SK-N-SH (cell line): ENCODE results near the gene DGCR8. TPM values are rescaled to one million over a fixed set of nuclear protein-coding genes. Genes with fewer than 3 reads are reported as not detected.

Experiments
- CTCF ChIA-PET: fragments of 300-600, 350-600 bp; formaldehyde crosslinking; extraction: SDS; loops from one replicate; lab custom pipeline; 2021; lab: Yijun Ruan, JAX
- POLR2A ChIA-PET: fragments of 350-600 bp; sonication (Branson Sonifier 250); formaldehyde crosslinking; extraction: SDS; loops from one replicate; lab custom pipeline; 2020; ENCODE audit warnings: antibody characterized with exemption, inconsistent platforms; lab: Yijun Ruan, JAX
- DNase-seq: peaks from one replicate; pipeline ENCODE4 v3.0.0; 2012
- H2AFZ ChIP-seq: fragments of 200-600 bp; sonication (generic); 2 replicates; pipeline ENCODE4 v1.8.1; 2016; ENCODE audit warnings: antibody characterized with exemption, mild to moderate bottlenecking, low read depth
- H3F3A ChIP-seq: fragments of 200-600 bp; sonication (generic); replicated peaks from 2 replicates; pipeline ENCODE3; 2016; ENCODE audit warnings: antibody characterized with exemption, mild to moderate bottlenecking; ENCODE audit not compliant: insufficient read depth
- H3K27ac ChIP-seq, 2 experiments: fragments of 200-500 bp in 1 of 2; fragments of 200-600 bp in 1 of 2; sonication (Bioruptor generic) in 1 of 2; sonication (generic), shearing (Covaris generic) in 1 of 2; 2 replicates each; pipeline versions ENCODE4 v1.5.1 to v1.6.1; 2014 to 2016; ENCODE audit warnings: low read depth in 2 of 2, inconsistent platforms in 1 of 2, low read length in 1 of 2, mild to moderate bottlenecking in 1 of 2, mixed read lengths in 1 of 2
- H3K27me3 ChIP-seq: fragments of 200-600 bp; sonication (generic), shearing (Covaris generic); 2 replicates; pipeline ENCODE4 v1.6.1; 2016; ENCODE audit warnings: mixed run types; ENCODE audit not compliant: insufficient read depth
- H3K36me3 ChIP-seq, 2 experiments: fragments of 200-500 bp in 1 of 2; fragments of 200-600 bp in 1 of 2; sonication (Bioruptor generic) in 1 of 2; sonication (generic) in 1 of 2; replicated peaks in 1 of 2; 2 replicates each; pipeline versions ENCODE3 to v1.5.1; 2014 to 2016; ENCODE audit warnings: low read length in 1 of 2, mild to moderate bottlenecking in 1 of 2; ENCODE audit not compliant: insufficient read depth in 2 of 2, control insufficient read depth in 1 of 2
- H3K4me1 ChIP-seq, 2 experiments: fragments of 200-500 bp in 1 of 2; fragments of 200-600 bp in 1 of 2; sonication (Bioruptor generic) in 1 of 2; sonication (generic), shearing (Covaris generic) in 1 of 2; 2 replicates each; pipeline versions ENCODE4 v1.5.1 to v1.6.1; 2014 to 2016; ENCODE audit warnings: low read depth in 1 of 2, low read length in 1 of 2, mixed run types in 1 of 2; ENCODE audit not compliant: insufficient read depth in 2 of 2, control insufficient read depth in 1 of 2
- H3K4me2 ChIP-seq: fragments of 200-600 bp; sonication (generic), shearing (Covaris generic); 2 replicates; pipeline ENCODE4 v1.6.1; 2017; ENCODE audit warnings: mixed run types
- H3K4me3 ChIP-seq, 2 experiments: fragments of 200-500 bp in 1 of 2; fragments of 200-600 bp in 1 of 2; sonication (Bioruptor generic) in 1 of 2; sonication (generic), shearing (Covaris generic) in 1 of 2; 2 replicates each; pipeline versions ENCODE4 v1.5.1 to v1.8.1; 2014 to 2016; ENCODE audit warnings: low read depth in 2 of 2, inconsistent platforms in 1 of 2, low read length in 1 of 2, mild to moderate bottlenecking in 1 of 2, mixed read lengths in 1 of 2, moderate library complexity in 1 of 2
- H3K79me2 ChIP-seq: fragments of 200-600 bp; sonication (generic); 2 replicates; pipeline ENCODE4 v1.8.1; 2017; ENCODE audit warnings: mild to moderate bottlenecking; ENCODE audit not compliant: insufficient read depth
- H3K9ac ChIP-seq: fragments of 200-600 bp; sonication (generic); 2 replicates; pipeline ENCODE4 v1.6.1; 2017; ENCODE audit warnings: mixed run types
- H3K9me2 ChIP-seq: fragments of 200-600 bp; sonication (generic); 2 replicates; pipeline ENCODE4 v1.6.1; 2017; ENCODE audit warnings: mixed run types
- H3K9me3 ChIP-seq: fragments of 200-600 bp; sonication (generic); 2 replicates; pipeline ENCODE4 v1.6.1; 2017; ENCODE audit warnings: mixed run types, mild to moderate bottlenecking, moderate library complexity
- H4K20me1 ChIP-seq: fragments of 200-600 bp; sonication (generic); 2 replicates; pipeline ENCODE4 v1.6.1; 2017; ENCODE audit warnings: mild to moderate bottlenecking, mixed run types; ENCODE audit not compliant: insufficient read depth
- CHD2 ChIP-seq: fragments of 150-350 bp; IDR thresholded peaks from 2 replicates; pipeline ENCODE4 v1.6.1; 2018; ENCODE audit warnings: low read length; ENCODE audit not compliant: partially characterized antibody
- EP300 ChIP-seq, 2 experiments: IDR thresholded peaks; 2 replicates each; pipeline versions ENCODE4 v1.4.0 to v1.6.1; 2012; ENCODE audit warnings: borderline replicate concordance in 1 of 2, low read depth in 1 of 2, low read length in 1 of 2
- FOXJ3 ChIP-seq: sonication (generic); formaldehyde crosslinking; IDR thresholded peaks from 2 replicates; pipeline ENCODE4 v1.5.1; 2020; ENCODE audit warnings: mild to moderate bottlenecking, missing genetic modification reagents
- GABPA ChIP-seq: IDR thresholded peaks from 2 replicates; pipeline ENCODE4 v1.4.0; 2012; ENCODE audit warnings: low read depth, mild to moderate bottlenecking
- MEF2A ChIP-seq: IDR thresholded peaks from 2 replicates; pipeline ENCODE4 v1.4.0; 2012; ENCODE audit warnings: low read depth, borderline replicate concordance
- MXI1 ChIP-seq: IDR thresholded peaks from 2 replicates; pipeline ENCODE4 v1.6.1; 2012; ENCODE audit warnings: mild to moderate bottlenecking, low read depth, low read length, improper control_type of control experiment
- NFIC ChIP-seq: IDR thresholded peaks from 2 replicates; pipeline ENCODE4 v1.4.0; 2012; ENCODE audit warnings: borderline replicate concordance
- NRF1 ChIP-seq: IDR thresholded peaks from 2 replicates; pipeline ENCODE4 v1.6.1; 2012; ENCODE audit warnings: low read depth, mild to moderate bottlenecking, low read length
- RCOR1 ChIP-seq: fragments of 150-350 bp; IDR thresholded peaks from 2 replicates; pipeline ENCODE4 v1.6.1; 2017; ENCODE audit warnings: antibody characterized with exemption, low read length
- SIN3A ChIP-seq: IDR thresholded peaks from 2 replicates; pipeline ENCODE4 v1.6.1; 2012; ENCODE audit warnings: low read depth, mild to moderate bottlenecking, low read length, moderate library complexity, borderline replicate concordance
- TEAD4 ChIP-seq: IDR thresholded peaks from 2 replicates; pipeline ENCODE4 v1.4.0; 2012; ENCODE audit warnings: mild to moderate bottlenecking, borderline replicate concordance; ENCODE audit not compliant: insufficient read depth
- WGBS: methylation state at CpG from one replicate; pipeline ENCODE4 v1.1.6; 2017; ENCODE audit warnings: low lambda C conversion rate; 5-methylcytosine and 5-hydroxymethylcytosine counted together
- polyA plus RNA-seq, 3 experiments: library from polyadenylated mRNA; depleted of rRNA; stranded (reverse); fragments of >200 nt; gene quantifications; 2 replicates each; pipeline ENCODE4 v1.2.3, GENCODE V29; 2012
- TF ChIP-seq, protein P1 (sequence below): IDR thresholded peaks from 2 replicates; pipeline ENCODE4 v1.4.0; 2012; ENCODE audit warnings: low read depth, borderline replicate concordance
- TF ChIP-seq, protein P2 (sequence below): IDR thresholded peaks from 2 replicates; pipeline ENCODE4 v1.4.0; 2012; ENCODE audit warnings: low read depth, borderline replicate concordance
- TF ChIP-seq, protein P3 (sequence below): fragments of 200-600 bp; sonication (generic); IDR thresholded peaks from 2 replicates; pipeline ENCODE4 v1.6.1; 2017; ENCODE audit warnings: antibody characterized with exemption, mild to moderate bottlenecking, moderate library complexity

The DGCR8 gene
- polyA plus RNA-seq, 1 of the 3 experiments (the other 2 are of a cell fraction): 26.5 TPM

DNA sequence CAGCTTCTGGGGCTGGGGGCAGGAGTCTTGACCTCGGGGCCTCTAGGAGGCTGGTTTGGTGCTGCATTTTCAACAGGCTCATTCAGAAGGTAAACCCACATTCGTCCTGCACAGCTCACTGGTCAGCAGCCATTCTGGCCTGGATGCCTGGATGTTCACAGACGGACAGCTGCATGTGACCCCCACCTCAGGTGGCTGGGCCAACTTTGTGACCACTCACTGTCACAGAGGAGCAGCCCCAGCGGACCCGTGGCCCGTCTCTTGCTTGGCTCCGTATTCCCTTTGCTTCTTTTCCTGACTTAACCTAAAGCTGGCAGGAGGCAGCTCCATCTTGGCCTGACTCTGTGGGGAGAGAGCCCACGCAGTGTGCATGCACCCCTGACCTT, 8.2 kb downstream of the DGCR8 start:
- no peak overlapping the region for H3K4me3 ChIP-seq
- H3K79me2 ChIP-seq: peaks cover 71% of the 10 kb centered on the region
- H3K9me2 ChIP-seq: no peaks in the 10 kb centered on the region
- H3K4me2 ChIP-seq: no peak overlapping the region
- no peaks in the 10 kb centered on the region for H3K27me3 ChIP-seq
- no peak overlapping the region for H2AFZ ChIP-seq
- H3K9me3 ChIP-seq: no peaks in the 10 kb centered on the region
- POLR2A ChIA-PET: no interaction called here
- no peak overlapping the region for H3K9ac ChIP-seq
- H3K4me1 ChIP-seq: peaks cover 0 to 13% of the 10 kb centered on the region in 2 experiments; a peak in 1 of 4 replicates
- peaks cover 64 to 73% of the 10 kb centered on the region in 2 experiments for H3K36me3 ChIP-seq
- DNase-seq: no peak
- no peak for TF ChIP-seq FOXJ3 (CRISPR knock-in tag)
- TF ChIP-seq CHD2: no peak
- no peak for TF ChIP-seq RCOR1
- TF ChIP-seq MEF2A: no peak
- TF ChIP-seq GABPA: no peak
- TF ChIP-seq TEAD4: no peak
- TF ChIP-seq, protein P1, sequence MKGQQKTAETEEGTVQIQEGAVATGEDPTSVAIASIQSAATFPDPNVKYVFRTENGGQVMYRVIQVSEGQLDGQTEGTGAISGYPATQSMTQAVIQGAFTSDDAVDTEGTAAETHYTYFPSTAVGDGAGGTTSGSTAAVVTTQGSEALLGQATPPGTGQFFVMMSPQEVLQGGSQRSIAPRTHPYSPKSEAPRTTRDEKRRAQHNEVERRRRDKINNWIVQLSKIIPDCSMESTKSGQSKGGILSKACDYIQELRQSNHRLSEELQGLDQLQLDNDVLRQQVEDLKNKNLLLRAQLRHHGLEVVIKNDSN: no peak
- TF ChIP-seq NRF1: no peak
- no peak for TF ChIP-seq SIN3A
- TF ChIP-seq, protein P2, sequence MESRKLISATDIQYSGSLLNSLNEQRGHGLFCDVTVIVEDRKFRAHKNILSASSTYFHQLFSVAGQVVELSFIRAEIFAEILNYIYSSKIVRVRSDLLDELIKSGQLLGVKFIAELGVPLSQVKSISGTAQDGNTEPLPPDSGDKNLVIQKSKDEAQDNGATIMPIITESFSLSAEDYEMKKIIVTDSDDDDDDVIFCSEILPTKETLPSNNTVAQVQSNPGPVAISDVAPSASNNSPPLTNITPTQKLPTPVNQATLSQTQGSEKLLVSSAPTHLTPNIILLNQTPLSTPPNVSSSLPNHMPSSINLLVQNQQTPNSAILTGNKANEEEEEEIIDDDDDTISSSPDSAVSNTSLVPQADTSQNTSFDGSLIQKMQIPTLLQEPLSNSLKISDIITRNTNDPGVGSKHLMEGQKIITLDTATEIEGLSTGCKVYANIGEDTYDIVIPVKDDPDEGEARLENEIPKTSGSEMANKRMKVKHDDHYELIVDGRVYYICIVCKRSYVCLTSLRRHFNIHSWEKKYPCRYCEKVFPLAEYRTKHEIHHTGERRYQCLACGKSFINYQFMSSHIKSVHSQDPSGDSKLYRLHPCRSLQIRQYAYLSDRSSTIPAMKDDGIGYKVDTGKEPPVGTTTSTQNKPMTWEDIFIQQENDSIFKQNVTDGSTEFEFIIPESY: no peak
- no peak for TF ChIP-seq EP300 (IDR thresholded peaks at IDR 0.05; ENCODE audit: borderline replicate concordance in 1 of 2, low read depth in 1 of 2, low read length in 1 of 2)
- no peak for TF ChIP-seq NFIC
- no peak for TF ChIP-seq MXI1
- TF ChIP-seq, protein P3, sequence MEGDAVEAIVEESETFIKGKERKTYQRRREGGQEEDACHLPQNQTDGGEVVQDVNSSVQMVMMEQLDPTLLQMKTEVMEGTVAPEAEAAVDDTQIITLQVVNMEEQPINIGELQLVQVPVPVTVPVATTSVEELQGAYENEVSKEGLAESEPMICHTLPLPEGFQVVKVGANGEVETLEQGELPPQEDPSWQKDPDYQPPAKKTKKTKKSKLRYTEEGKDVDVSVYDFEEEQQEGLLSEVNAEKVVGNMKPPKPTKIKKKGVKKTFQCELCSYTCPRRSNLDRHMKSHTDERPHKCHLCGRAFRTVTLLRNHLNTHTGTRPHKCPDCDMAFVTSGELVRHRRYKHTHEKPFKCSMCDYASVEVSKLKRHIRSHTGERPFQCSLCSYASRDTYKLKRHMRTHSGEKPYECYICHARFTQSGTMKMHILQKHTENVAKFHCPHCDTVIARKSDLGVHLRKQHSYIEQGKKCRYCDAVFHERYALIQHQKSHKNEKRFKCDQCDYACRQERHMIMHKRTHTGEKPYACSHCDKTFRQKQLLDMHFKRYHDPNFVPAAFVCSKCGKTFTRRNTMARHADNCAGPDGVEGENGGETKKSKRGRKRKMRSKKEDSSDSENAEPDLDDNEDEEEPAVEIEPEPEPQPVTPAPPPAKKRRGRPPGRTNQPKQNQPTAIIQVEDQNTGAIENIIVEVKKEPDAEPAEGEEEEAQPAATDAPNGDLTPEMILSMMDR: no peak
- no peak overlapping the region for H3K27ac ChIP-seq
- peaks cover 54% of the 10 kb centered on the region for H4K20me1 ChIP-seq
- 93% methylated on average over 6 of the region's 8 CpGs for WGBS
- CTCF ChIA-PET: interaction anchor here (1.1 kb wide), 1 partner anchor 23 kb away, joined by 3 read pairs; no protein-coding TSS in a partner anchor
- H3F3A ChIP-seq: peaks cover 2% of the 10 kb centered on the region
